ENCODE data around the gene NEBL.

Gene NEBL

GRCh38 chr10:20870834-20871233, 26.3 kb downstream of the NEBL start:
- no peak for DNase-seq (ENCODE audit: extremely low read depth in 1 of 2, low read depth in 1 of 2)

- no peak for DNase-seq (ENCODE audit: extremely low read depth in 1 of 2, low read depth in 1 of 2)
Measured at GRCh38 chr10:20863008-20863407, 34.1 kb downstream of the NEBL start.

- no peak for DNase-seq (ENCODE audit: extremely low read depth in 1 of 2, low read depth in 1 of 2)
Measured at GRCh38 chr10:20858292-20859124, 38.6 kb downstream of the NEBL start.

- no peak for DNase-seq (ENCODE audit: extremely low read depth in 1 of 2, low read depth in 1 of 2)
Measured at GRCh38 chr10:20856484-20856883, 40.6 kb downstream of the NEBL start.

- no peak for DNase-seq (ENCODE audit: extremely low read depth in 1 of 2, low read depth in 1 of 2)
Measured at GRCh38 chr10:20855398-20856038, 41.6 kb downstream of the NEBL start.

- DNase-seq (ENCODE audit: extremely low read depth in 1 of 2, low read depth in 1 of 2), result no peak
Measured at GRCh38 chr10:20853276-20853675, 43.8 kb downstream of the NEBL start.

GRCh38 chr10:20852303-20852702, 44.8 kb downstream of the NEBL start:
- DNase-seq (ENCODE audit: extremely low read depth in 1 of 2, low read depth in 1 of 2), result no peak

GRCh38 chr10:20847512-20847911, 49.6 kb downstream of the NEBL start:
- no peak for DNase-seq (ENCODE audit: extremely low read depth in 1 of 2, low read depth in 1 of 2)

GRCh38 chr10:20846263-20846662, 50.8 kb downstream of the NEBL start:
- DNase-seq (ENCODE audit: extremely low read depth in 1 of 2, low read depth in 1 of 2), result no peak

- no peak for DNase-seq (ENCODE audit: extremely low read depth in 1 of 2, low read depth in 1 of 2)
Measured at GRCh38 chr10:20841419-20841818, 55.7 kb downstream of the NEBL start.

GRCh38 chr10:20839910-20840309, 57.2 kb downstream of the NEBL start:
- DNase-seq (ENCODE audit: extremely low read depth in 1 of 2, low read depth in 1 of 2), result no peak

- no peak for DNase-seq (ENCODE audit: extremely low read depth in 1 of 2, low read depth in 1 of 2)
Measured at GRCh38 chr10:20839141-20839540, 58.0 kb downstream of the NEBL start.

- no peak for DNase-seq (ENCODE audit: extremely low read depth in 1 of 2, low read depth in 1 of 2)
Measured at GRCh38 chr10:20836401-20836800, 60.7 kb downstream of the NEBL start.

- DNase-seq (ENCODE audit: extremely low read depth in 1 of 2, low read depth in 1 of 2), result no peak
Measured at GRCh38 chr10:20835335-20835734, 61.8 kb downstream of the NEBL start.

- DNase-seq (ENCODE audit: extremely low read depth in 1 of 2, low read depth in 1 of 2), result no peak
Measured at GRCh38 chr10:20834825-20835224, 62.3 kb downstream of the NEBL start.

- no peak for DNase-seq (ENCODE audit: extremely low read depth in 1 of 2, low read depth in 1 of 2)
Measured at GRCh38 chr10:20822825-20823224, 74.3 kb downstream of the NEBL start.

GRCh38 chr10:20817646-20818045, 79.5 kb downstream of the NEBL start:
- DNase-seq (ENCODE audit: extremely low read depth in 1 of 2, low read depth in 1 of 2), result no peak

- no peak for DNase-seq (ENCODE audit: extremely low read depth in 1 of 2, low read depth in 1 of 2)
Measured at GRCh38 chr10:20817116-20817515, 80.0 kb downstream of the NEBL start.

GRCh38 chr10:20814116-20814515, 83.0 kb downstream of the NEBL start:
- DNase-seq (ENCODE audit: extremely low read depth in 1 of 2, low read depth in 1 of 2), result no peak

- DNase-seq (ENCODE audit: extremely low read depth in 1 of 2, low read depth in 1 of 2), result no peak
Measured at GRCh38 chr10:20811131-20811530, 86.0 kb downstream of the NEBL start.

GRCh38 chr10:20809631-20810030, 87.5 kb downstream of the NEBL start:
- DNase-seq (ENCODE audit: extremely low read depth in 1 of 2, low read depth in 1 of 2), result no peak

GRCh38 chr10:20806487-20806886, 90.6 kb downstream of the NEBL start:
- no peak for DNase-seq (ENCODE audit: extremely low read depth in 1 of 2, low read depth in 1 of 2)

All from stimulated activated CD8-positive, alpha-beta memory T cell treated with anti-CD3 and anti-CD28 coated beads, Interleukin-7, amount 100 ng/mL, for 48 hours (primary cell).